Colonic mucosa (tissue), 4 donors: ENCODE measurements around the gene PCSK2. TPM values are rescaled to one million over a fixed set of nuclear protein-coding genes. Genes with fewer than 3 reads are reported as not detected.

Experiments
- DNase-seq: peaks from one replicate; pipeline ENCODE4 v3.0.0-alpha.2; 2020
- H3K27ac ChIP-seq: fragments of 200-600 bp; one replicate; pipeline ENCODE4 v1.8.0; 2021
- H3K27me3 ChIP-seq: fragments of 200-600 bp; one replicate; pipeline ENCODE4 v1.8.0; 2021
- H3K36me3 ChIP-seq: fragments of 200-600 bp; one replicate; pipeline ENCODE4 v1.8.0; 2021
- H3K4me1 ChIP-seq: fragments of 200-600 bp; one replicate; pipeline ENCODE4 v1.8.0; 2021; ENCODE audit warnings: mild to moderate bottlenecking
- H3K4me3 ChIP-seq: fragments of 200-600 bp; one replicate; pipeline ENCODE4 v1.8.0; 2021
- H3K9ac ChIP-seq, 2 donors: one replicate each; pipeline ENCODE4 v1.7.0; 2013; ENCODE audit warnings: control low read depth in 2 of 2, low read depth in 2 of 2, low read length in 2 of 2
- H3K9me3 ChIP-seq: fragments of 200-600 bp; one replicate; pipeline ENCODE4 v1.8.0; 2021
- CTCF ChIP-seq: fragments of 200-600 bp; IDR thresholded peaks from one replicate; pipeline ENCODE4 v1.8.0; 2022; ENCODE audit warnings: antibody characterized with exemption, mild to moderate bottlenecking
- intact Hi-C: fragments of 100-400 bp; cut with DNase I; formaldehyde crosslinking; loops from one replicate; pipeline ENCODE4 v1.14.1; 2022
- total RNA-seq, 2 donors: library from RNA; stranded (reverse); fragmentation: NEBNext Ultra II Directional in 1 of 2; extraction: Animal tissue kit (Norgen Biotek cat#: 25700) in 1 of 2; gene quantifications; one replicate each; pipeline ENCODE4 v1.2.1, GENCODE V29; 2021
- donor health status: healthy.
- donor health status: DM: no; HTN: no; CAD: no.
- donor health status: DM: no; HTN: no; CAD: no.

Gene PCSK2
- total RNA-seq, 2 donors from 2014 or later, result 0.32 to 2.0 TPM

GRCh38 chr20:17437251-17437650, 210.4 kb downstream of the PCSK2 start:
- intact Hi-C loops, result no loop called here
- H3K9ac ChIP-seq, result no peak overlapping the region
- H3K4me1 ChIP-seq, result no peaks in the 10 kb centered on the region
- no peak for DNase-seq
- no peaks in the 10 kb centered on the region for H3K36me3 ChIP-seq
- no peak overlapping the region for H3K4me3 ChIP-seq
- no peaks in the 10 kb centered on the region for H3K9me3 ChIP-seq
- no peak for TF ChIP-seq CTCF
- no peak overlapping the region for H3K27ac ChIP-seq
- H3K27me3 ChIP-seq, result no peaks in the 10 kb centered on the region

DNA sequence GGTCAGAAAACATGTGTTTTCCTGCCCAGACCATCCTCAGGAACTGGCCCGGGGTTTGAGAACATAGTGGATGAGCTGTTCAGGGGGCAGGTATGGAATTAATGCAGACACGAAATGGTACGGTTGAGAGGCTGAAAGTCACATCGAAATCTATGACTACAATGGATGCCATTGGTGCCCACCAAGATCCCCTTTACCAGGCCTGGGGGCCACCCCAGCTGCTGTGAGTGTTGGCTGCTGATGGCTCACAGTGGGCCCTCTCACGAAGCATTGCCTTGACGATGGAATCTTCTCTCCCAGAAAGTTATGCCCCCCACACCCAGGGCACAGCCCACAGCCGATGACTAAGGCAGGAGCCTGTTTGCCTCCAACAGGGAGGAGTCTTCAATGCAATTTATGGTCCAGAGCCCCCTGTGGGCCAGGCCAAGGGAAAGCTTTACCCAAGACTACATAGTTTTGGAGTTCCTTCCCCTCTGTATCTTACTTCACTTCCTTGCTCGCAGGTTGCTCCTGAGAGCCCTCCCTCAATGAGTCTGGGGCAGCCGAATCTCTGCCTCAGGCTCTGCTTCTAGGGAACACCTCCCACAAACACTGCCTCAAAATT, 211.7 kb downstream of the PCSK2 start:
- no peak for DNase-seq
- intact Hi-C loops, result no loop called here
- Histone ChIP-seq H3K27me3 (no peaks in the 10 kb centered on the region), H3K4me3 (no peak overlapping the region), H3K9ac (no peak overlapping the region), H3K36me3 (no peaks in the 10 kb centered on the region), H3K27ac (no peak overlapping the region), H3K9me3 (no peaks in the 10 kb centered on the region), H3K4me1 (no peaks in the 10 kb centered on the region)
- TF ChIP-seq CTCF, result no peak

DNA sequence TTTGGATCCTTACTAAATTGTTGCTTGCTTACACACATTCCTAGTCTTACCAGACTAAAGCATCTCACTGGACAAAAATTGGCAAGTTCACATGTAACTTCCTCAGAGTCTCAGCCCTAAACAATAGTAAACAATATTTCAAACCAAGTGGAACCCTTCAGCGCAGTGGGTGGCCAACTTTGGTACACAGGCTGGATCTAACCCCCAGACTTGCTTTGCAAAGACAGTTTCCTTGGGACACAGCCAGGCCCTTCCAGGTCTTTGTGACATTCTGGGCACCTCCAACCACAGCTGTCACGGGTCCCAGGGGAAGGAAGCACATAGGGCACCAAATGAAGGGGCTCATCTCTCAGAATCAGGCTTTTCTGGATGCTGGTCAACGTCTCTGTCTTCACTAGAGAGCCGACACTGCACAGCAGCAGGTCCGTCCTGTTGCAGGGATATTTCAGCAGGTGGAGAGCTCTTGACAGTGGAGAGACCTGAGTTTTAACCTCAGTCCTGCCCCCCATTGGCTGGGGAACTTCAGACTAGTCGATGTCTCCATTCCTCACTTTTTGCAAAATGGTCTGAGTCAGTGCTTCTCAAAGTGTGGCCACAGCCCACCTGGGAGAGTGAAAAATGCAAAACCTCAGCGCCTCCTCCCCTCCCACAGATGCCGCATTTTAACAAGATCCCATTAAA, 212.9 kb downstream of the PCSK2 start:
- H3K27me3 ChIP-seq, result no peaks in the 10 kb centered on the region
- no peak overlapping the region for H3K4me3 ChIP-seq
- no peaks in the 10 kb centered on the region for H3K36me3 ChIP-seq
- no peak for DNase-seq
- H3K27ac ChIP-seq, result no peak overlapping the region
- H3K9me3 ChIP-seq, result no peaks in the 10 kb centered on the region
- no peaks in the 10 kb centered on the region for H3K4me1 ChIP-seq
- TF ChIP-seq CTCF, result no peak
- intact Hi-C loops, result no loop called here
- H3K9ac ChIP-seq, result no peak overlapping the region

- DNase-seq, result no peak
- Histone ChIP-seq H3K9me3 (no peaks in the 10 kb centered on the region), H3K9ac (no peak overlapping the region), H3K27me3 (no peaks in the 10 kb centered on the region), H3K4me1 (no peaks in the 10 kb centered on the region), H3K27ac (no peak overlapping the region), H3K4me3 (no peak overlapping the region), H3K36me3 (no peaks in the 10 kb centered on the region)
- intact Hi-C loops, result no loop called here
- TF ChIP-seq CTCF, result no peak
These were observed 214.9 kb downstream of the PCSK2 start for GRCh38 chr20:17441745-17442144.

GRCh38 chr20:17442588-17442987, 215.7 kb downstream of the PCSK2 start:
- H3K9me3 ChIP-seq, result no peaks in the 10 kb centered on the region
- no peak overlapping the region for H3K27ac ChIP-seq
- DNase-seq, result no peak
- H3K27me3 ChIP-seq, result no peaks in the 10 kb centered on the region
- no peak overlapping the region for H3K4me3 ChIP-seq
- H3K36me3 ChIP-seq, result no peaks in the 10 kb centered on the region
- no peak for TF ChIP-seq CTCF
- H3K4me1 ChIP-seq, result no peaks in the 10 kb centered on the region
- H3K9ac ChIP-seq, result no peak overlapping the region
- intact Hi-C loops, result no loop called here
